GM12873 (cell line): ENCODE data around the gene NOL4L.

Experiments used
- CTCF ChIP-seq: IDR thresholded peaks from 2 replicates; pipeline ENCODE4 v1.5.1; 2012; ENCODE audit warnings: low read depth, mild to moderate bottlenecking, moderate library complexity, low read length, control low read depth; ENCODE audit not compliant: insufficient read depth; ENCODE audit errors: missing control alignments

Gene NOL4L

GRCh38 chr20:32507998-32508774 is 76.9 kb downstream of the NOL4L start:
- no peak for TF ChIP-seq CTCF

GRCh38 chr20:32506721-32507120 is 78.4 kb downstream of the NOL4L start:
- TF ChIP-seq CTCF: no peak

- no peak for TF ChIP-seq CTCF
Observed at GRCh38 chr20:32505723-32506473, 79.2 kb downstream of the NOL4L start.

GRCh38 chr20:32501709-32502108 is 83.4 kb downstream of the NOL4L start:
- no peak for TF ChIP-seq CTCF

- no peak for TF ChIP-seq CTCF
Observed at GRCh38 chr20:32497589-32498224, 87.4 kb downstream of the NOL4L start.

- TF ChIP-seq CTCF: no peak
Observed at GRCh38 chr20:32496811-32497533, 88.2 kb downstream of the NOL4L start.
